HepG2 (cell line): ENCODE results near the gene FNDC3B. TPM values are rescaled to one million over a fixed set of nuclear protein-coding genes. Genes with fewer than 3 reads are reported as not detected.

ENCODE experiments used
- ATAC-seq: fragments of 200-7000 bp; cut with Tn5 transposase; 3 replicates; pipeline ENCODE4 v1.9.1; 2020; ENCODE audit warnings: mild to moderate bottlenecking, moderate library complexity
- BruUV-seq: library from RNA; stranded (reverse); fragments of 400-500 nt; replicated peaks from 2 replicates; lab custom pipeline; 2021; lab: Mats Ljungman, UMichigan
- CTCF ChIA-PET: fragments of 300-600 bp; formaldehyde crosslinking; extraction: SDS; loops from one replicate; lab custom pipeline; 2021; ENCODE audit warnings: low total read pairs, inconsistent platforms, low intra/inter-chr PET ratio; lab: Yijun Ruan, JAX
- POLR2A ChIA-PET: fragments of 350-600 bp; sonication (Branson Sonifier 250); formaldehyde crosslinking; loops from one replicate; lab custom pipeline; 2020; ENCODE audit warnings: antibody characterized with exemption, inconsistent platforms; lab: Yijun Ruan, JAX
- DNase-seq: peaks from one replicate; pipeline ENCODE4 v3.0.0-alpha.2; 2015; ENCODE audit warnings: low spot score
- FAIRE-seq: peaks from 3 replicates; lab custom pipeline; 2011; peaks lifted over from hg19 to GRCh38; lab: Jason Lieb, UNC
- H2AFZ ChIP-seq: one replicate; pipeline ENCODE4 v1.6.1; 2011; ENCODE audit warnings: low read length, inconsistent platforms
- H3K27ac ChIP-seq: fragments of 300-600 bp; 3 replicates; pipeline ENCODE4 v1.8.0; 2011; ENCODE audit warnings: mixed run types, mild to moderate bottlenecking, mixed read lengths, low read length, inconsistent platforms; ENCODE audit not compliant: insufficient read depth; ENCODE audit errors: extremely low read length
- H3K27me3 ChIP-seq, 2 experiments: fragments of 200-600 bp in 1 of 2; 2 replicates in 1 of 2; 3 replicates in 1 of 2; pipeline versions ENCODE4 v1.6.0 to v1.8.0; 2011; ENCODE audit warnings: low read length in 2 of 2, mild to moderate bottlenecking in 2 of 2, moderate library complexity in 2 of 2, inconsistent platforms in 1 of 2; ENCODE audit not compliant: insufficient read depth in 2 of 2, control insufficient read depth in 1 of 2
- H3K36me3 ChIP-seq, 2 experiments: fragments of 200-600 bp in 1 of 2; replicated peaks in 1 of 2; 2 replicates in 1 of 2; 3 replicates in 1 of 2; pipeline versions ENCODE4 v1.5.1 to v1.8.0; 2011; ENCODE audit warnings: low read length in 2 of 2, inconsistent platforms in 1 of 2; ENCODE audit not compliant: insufficient read depth in 2 of 2, control insufficient read depth in 1 of 2
- H3K4me1 ChIP-seq: 2 replicates; pipeline ENCODE4 v1.5.1; 2012; ENCODE audit warnings: low read length, inconsistent platforms; ENCODE audit not compliant: insufficient read depth
- H3K4me2 ChIP-seq: 2 replicates; pipeline ENCODE4 v1.6.0; 2011; ENCODE audit warnings: low read depth, low read length, inconsistent platforms
- H3K4me3 ChIP-seq, 3 experiments: fragments of 200-600 bp in 1 of 3; sonication (generic), shearing (Covaris generic) in 1 of 3; replicated peaks in 1 of 3; 2 replicates each; pipeline ENCODE4 v1.5.1; 2011 to 2016; ENCODE audit warnings: low read length in 3 of 3, inconsistent platforms in 2 of 3, low read depth in 2 of 3, mild to moderate bottlenecking in 2 of 3, control low read depth in 1 of 3, mixed read lengths in 1 of 3; ENCODE audit not compliant: insufficient read depth in 1 of 3
- H3K79me2 ChIP-seq: one replicate; pipeline ENCODE4 v1.6.1; 2011; ENCODE audit warnings: low read length, inconsistent platforms; ENCODE audit not compliant: insufficient read depth
- H3K9ac ChIP-seq: 2 replicates; pipeline ENCODE4 v1.6.0; 2011; ENCODE audit warnings: mild to moderate bottlenecking, low read depth, low read length, inconsistent platforms; ENCODE audit not compliant: insufficient read depth
- H3K9me3 ChIP-seq: 2 replicates; pipeline ENCODE4 v1.5.1; 2012; ENCODE audit warnings: mild to moderate bottlenecking, low read length
- H4K20me1 ChIP-seq: 2 replicates; pipeline ENCODE4 v1.6.0; 2011; ENCODE audit warnings: inconsistent platforms, mild to moderate bottlenecking, low read length, moderate library complexity; ENCODE audit not compliant: insufficient read depth
- ATM ChIP-seq: fragments of 450-650 bp; IDR thresholded peaks from 2 replicates; pipeline ENCODE4 v1.7.1; 2017; ENCODE audit warnings: mild to moderate bottlenecking, borderline replicate concordance
- CHCHD3 ChIP-seq: sonication (generic); formaldehyde crosslinking; IDR thresholded peaks from 2 replicates; pipeline ENCODE4 v1.8.0; 2022; ENCODE audit warnings: mild to moderate bottlenecking, missing genetic modification reagents, moderate library complexity
- FIP1L1 ChIP-seq: fragments of 200-400 bp; formaldehyde crosslinking; IDR thresholded peaks from 2 replicates; pipeline ENCODE4 v1.6.1; 2018; ENCODE audit warnings: low read depth, mild to moderate bottlenecking, low read length, moderate library complexity, borderline replicate concordance; ENCODE audit not compliant: insufficient read depth
- HOXA3 ChIP-seq: sonication (generic); formaldehyde crosslinking; IDR thresholded peaks from 2 replicates; pipeline ENCODE4 v1.5.0; 2020; ENCODE audit warnings: missing genetic modification reagents
- JUND ChIP-seq: sonication (generic); formaldehyde crosslinking; IDR thresholded peaks from 2 replicates; pipeline ENCODE4 v1.8.0; 2022; ENCODE audit warnings: mild to moderate bottlenecking, missing genetic modification reagents
- PHF21A ChIP-seq: sonication (generic); formaldehyde crosslinking; IDR thresholded peaks from 2 replicates; pipeline ENCODE4 v1.5.0; 2020; ENCODE audit warnings: mild to moderate bottlenecking, missing genetic modification reagents
- SNAPC2 ChIP-seq: sonication (generic); formaldehyde crosslinking; IDR thresholded peaks from 2 replicates; pipeline ENCODE4 v1.8.1; 2022; ENCODE audit warnings: mild to moderate bottlenecking, missing genetic modification reagents
- SPEN ChIP-seq: sonication (generic); formaldehyde crosslinking; IDR thresholded peaks from 2 replicates; pipeline ENCODE4 v1.5.1; 2020; ENCODE audit warnings: low read depth, mild to moderate bottlenecking, missing genetic modification reagents
- SRF ChIP-seq: IDR thresholded peaks from 2 replicates; pipeline ENCODE4 v1.6.1; 2011; ENCODE audit warnings: mild to moderate bottlenecking, low read depth, low read length, moderate library complexity
- STAT5B ChIP-seq: sonication (generic); formaldehyde crosslinking; IDR thresholded peaks from 2 replicates; pipeline ENCODE4 v1.4.0; 2020; ENCODE audit warnings: missing genetic modification reagents
- XBP1 ChIP-seq: sonication (generic); formaldehyde crosslinking; IDR thresholded peaks from 2 replicates; pipeline ENCODE4 v1.5.0; 2020; ENCODE audit warnings: missing genetic modification reagents
- ZFP37 ChIP-seq: sonication (generic); formaldehyde crosslinking; IDR thresholded peaks from 2 replicates; pipeline ENCODE4 v1.4.0; 2020; ENCODE audit warnings: missing genetic modification reagents, borderline replicate concordance
- ZFY ChIP-seq: sonication (generic); formaldehyde crosslinking; IDR thresholded peaks from 2 replicates; pipeline ENCODE4 v1.4.0; 2020; ENCODE audit warnings: missing genetic modification reagents
- ZNF101 ChIP-seq: sonication (generic); formaldehyde crosslinking; IDR thresholded peaks from 2 replicates; pipeline ENCODE4 v1.4.0; 2020; ENCODE audit warnings: mild to moderate bottlenecking, low read depth, missing genetic modification reagents, borderline replicate concordance
- ZNF543 ChIP-seq: sonication (generic); formaldehyde crosslinking; IDR thresholded peaks from 2 replicates; pipeline ENCODE4 v1.4.0; 2020; ENCODE audit warnings: mild to moderate bottlenecking, missing genetic modification reagents
- ZNF562 ChIP-seq: sonication (generic); formaldehyde crosslinking; IDR thresholded peaks from 2 replicates; pipeline ENCODE4 v1.8.0; 2022; ENCODE audit warnings: missing genetic modification reagents, borderline replicate concordance
- ZNF619 ChIP-seq: sonication (generic); formaldehyde crosslinking; IDR thresholded peaks from 2 replicates; pipeline ENCODE4 v1.4.0; 2020; ENCODE audit warnings: mild to moderate bottlenecking, missing genetic modification reagents
- ZNF737 ChIP-seq: sonication (generic); formaldehyde crosslinking; IDR thresholded peaks from 2 replicates; pipeline ENCODE4 v1.5.0; 2020; ENCODE audit warnings: missing genetic modification reagents, mild to moderate bottlenecking, borderline replicate concordance
- ZSCAN22 ChIP-seq: sonication (generic); formaldehyde crosslinking; IDR thresholded peaks from 2 replicates; pipeline ENCODE4 v1.4.0; 2020; ENCODE audit warnings: mild to moderate bottlenecking, missing genetic modification reagents
- WGBS: methylation state at CpG from one replicate; pipeline ENCODE4 v1.1.6; 2017; ENCODE audit warnings: low lambda C conversion rate; 5-methylcytosine and 5-hydroxymethylcytosine counted together
- in situ Hi-C: cut with HindIII; loops from 2 replicates; pipeline ENCODE4 v1.10.0; 2017; ENCODE audit warnings: low pct_unique_long_range_greater_than_20kb; ENCODE audit not compliant: extremely low pct_ligation_motif_present
- intact Hi-C: fragments of 100-400 bp; cut with micrococcal nuclease; formaldehyde crosslinking; loops from one replicate; pipeline ENCODE4 v1.10.0; 2022; ENCODE audit not compliant: unreplicated experiment
- polyA plus RNA-seq, 8 experiments: library from polyadenylated mRNA; depleted of rRNA in 3 of 8; stranded (reverse) in 7 of 8; unstranded in 1 of 8; fragments of >200 nt; fragmentation: Illumina TruSeq in 4 of 8; extraction: Trizol in 4 of 8; gene quantifications; 2 replicates each; pipeline versions ENCODE4 v1.2.1 to v1.2.3, GENCODE V29; 2011 to 2016; ENCODE audit warnings: low read depth in 4 of 8, missing spikeins in 1 of 8, mixed read lengths in 1 of 8; ENCODE audit not compliant: insufficient read depth in 1 of 8
- total RNA-seq, 5 experiments: library from RNA; depleted of rRNA; stranded (reverse); fragments of >200 nt; fragmentation: Illumina TruSeq; extraction: Trizol; gene quantifications; 2 replicates each; pipeline ENCODE4 v1.2.3, GENCODE V29; 2016; ENCODE audit warnings: low read depth in 1 of 5
- TF ChIP-seq, protein P1 (sequence below): sonication (generic); formaldehyde crosslinking; IDR thresholded peaks from 2 replicates; pipeline ENCODE4 v1.5.0; 2020; ENCODE audit warnings: missing genetic modification reagents
- TF ChIP-seq, protein P2 (sequence below): sonication (generic); formaldehyde crosslinking; IDR thresholded peaks from 2 replicates; pipeline ENCODE4 v1.5.1; 2020; ENCODE audit warnings: mild to moderate bottlenecking, missing genetic modification reagents, moderate library complexity
- TF ChIP-seq, protein P3 (sequence below): sonication (generic); formaldehyde crosslinking; conservative IDR thresholded peaks from 2 replicates; pipeline ENCODE4 v1.8.0; 2022; ENCODE audit warnings: missing genetic modification reagents

FNDC3B gene
- total and polyA plus RNA-seq, 2 of the 13 experiments (the other 11 are each of a cell fraction or from before 2014, with no cell fraction given) = 74.8 to 103 TPM

GRCh38 chr3:172142051-172142863 is 102.9 kb downstream of the FNDC3B start:
- Histone ChIP-seq H3K79me2 (peaks cover 87% of the 10 kb centered on the region), H4K20me1 (peaks cover 67% of the 10 kb centered on the region), H3K4me3 (no peak overlapping the region; a peak in 1 of 6 replicates), H3K27ac (peak overlapping the region; percentile 89), H3K9ac (peak overlapping the region; percentile 49), H3K27me3 (no peaks in the 10 kb centered on the region), H3K9me3 (no peaks in the 10 kb centered on the region), H3K4me1 (peaks cover 92% of the 10 kb centered on the region), H3K4me2 (peak overlapping the region; percentile 50; the same call in 1 of the 2 replicates), H3K36me3 (peaks cover 8 to 30% of the 10 kb centered on the region in 2 experiments), H2AFZ (no peak overlapping the region)
- ChIA-PET POLR2A (interaction anchor here (0.8 to 5.0 kb wide), 5 partner anchors 14 to 103 kb away, joined by 3 to 52 read pairs (median 18); partner anchors contain the start of gene FNDC3B), CTCF (no interaction called here)
- WGBS = 75% methylated on average over 8 of the region's 8 CpGs
- in situ Hi-C loops (no loop called here), intact Hi-C loops (loop anchor here (5.0 kb wide), 1 partner anchor 40 kb away; no protein-coding TSS in a partner anchor)
- no TSS peak for BruUV-seq
- no peak for ATAC-seq
- no peak for DNase-seq
- no peak for FAIRE-seq
- TF ChIP-seq, protein P1, sequence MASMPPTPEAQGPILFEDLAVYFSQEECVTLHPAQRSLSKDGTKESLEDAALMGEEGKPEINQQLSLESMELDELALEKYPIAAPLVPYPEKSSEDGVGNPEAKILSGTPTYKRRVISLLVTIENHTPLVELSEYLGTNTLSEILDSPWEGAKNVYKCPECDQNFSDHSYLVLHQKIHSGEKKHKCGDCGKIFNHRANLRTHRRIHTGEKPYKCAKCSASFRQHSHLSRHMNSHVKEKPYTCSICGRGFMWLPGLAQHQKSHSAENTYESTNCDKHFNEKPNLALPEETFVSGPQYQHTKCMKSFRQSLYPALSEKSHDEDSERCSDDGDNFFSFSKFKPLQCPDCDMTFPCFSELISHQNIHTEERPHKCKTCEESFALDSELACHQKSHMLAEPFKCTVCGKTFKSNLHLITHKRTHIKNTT (CRISPR knock-in tag) = no peak
- no peak for TF ChIP-seq FIP1L1
- TF ChIP-seq JUND = no peak
- no peak for TF ChIP-seq STAT5B (CRISPR knock-in tag)
- no peak for TF ChIP-seq CHCHD3 (CRISPR knock-in tag)
- no peak for TF ChIP-seq ZNF737
- TF ChIP-seq HOXA3 = no peak
- TF ChIP-seq SRF = no peak
- no peak for TF ChIP-seq ZNF101 (CRISPR knock-in tag)
- no peak for TF ChIP-seq ZSCAN22
- no peak for TF ChIP-seq ZNF619 (CRISPR knock-in tag)
- TF ChIP-seq, protein P2, sequence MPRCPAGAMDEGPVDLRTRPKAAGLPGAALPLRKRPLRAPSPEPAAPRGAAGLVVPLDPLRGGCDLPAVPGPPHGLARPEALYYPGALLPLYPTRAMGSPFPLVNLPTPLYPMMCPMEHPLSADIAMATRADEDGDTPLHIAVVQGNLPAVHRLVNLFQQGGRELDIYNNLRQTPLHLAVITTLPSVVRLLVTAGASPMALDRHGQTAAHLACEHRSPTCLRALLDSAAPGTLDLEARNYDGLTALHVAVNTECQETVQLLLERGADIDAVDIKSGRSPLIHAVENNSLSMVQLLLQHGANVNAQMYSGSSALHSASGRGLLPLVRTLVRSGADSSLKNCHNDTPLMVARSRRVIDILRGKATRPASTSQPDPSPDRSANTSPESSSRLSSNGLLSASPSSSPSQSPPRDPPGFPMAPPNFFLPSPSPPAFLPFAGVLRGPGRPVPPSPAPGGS (CRISPR knock-in tag) = no peak
- TF ChIP-seq ZNF543 (CRISPR knock-in tag) = no peak
- no peak for TF ChIP-seq SPEN (CRISPR knock-in tag)
- TF ChIP-seq ZFY (CRISPR knock-in tag) = no peak
- no peak for TF ChIP-seq ATM
- TF ChIP-seq ZNF562 (CRISPR knock-in tag) = no peak
- TF ChIP-seq PHF21A = no peak
- TF ChIP-seq XBP1 (CRISPR knock-in tag) = no peak
- no peak for TF ChIP-seq ZFP37 (CRISPR knock-in tag)
- TF ChIP-seq, protein P3, sequence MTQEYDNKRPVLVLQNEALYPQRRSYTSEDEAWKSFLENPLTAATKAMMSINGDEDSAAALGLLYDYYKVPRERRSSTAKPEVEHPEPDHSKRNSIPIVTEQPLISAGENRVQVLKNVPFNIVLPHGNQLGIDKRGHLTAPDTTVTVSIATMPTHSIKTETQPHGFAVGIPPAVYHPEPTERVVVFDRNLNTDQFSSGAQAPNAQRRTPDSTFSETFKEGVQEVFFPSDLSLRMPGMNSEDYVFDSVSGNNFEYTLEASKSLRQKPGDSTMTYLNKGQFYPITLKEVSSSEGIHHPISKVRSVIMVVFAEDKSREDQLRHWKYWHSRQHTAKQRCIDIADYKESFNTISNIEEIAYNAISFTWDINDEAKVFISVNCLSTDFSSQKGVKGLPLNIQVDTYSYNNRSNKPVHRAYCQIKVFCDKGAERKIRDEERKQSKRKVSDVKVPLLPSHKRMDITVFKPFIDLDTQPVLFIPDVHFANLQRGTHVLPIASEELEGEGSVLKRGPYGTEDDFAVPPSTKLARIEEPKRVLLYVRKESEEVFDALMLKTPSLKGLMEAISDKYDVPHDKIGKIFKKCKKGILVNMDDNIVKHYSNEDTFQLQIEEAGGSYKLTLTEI (CRISPR knock-in tag) = no peak
- TF ChIP-seq SNAPC2 (CRISPR knock-in tag) = no peak
